GM12865 (cell line): ENCODE results near the gene FUT9.

Experiments
- DNase-seq: peaks from one replicate; pipeline ENCODE4 v3.0.0; 2010; ENCODE audit warnings: low read depth
- H3K4me3 ChIP-seq: 2 replicates; pipeline ENCODE4 v1.5.1; 2011; ENCODE audit warnings: mild to moderate bottlenecking, low read depth, low read length, control low read depth
- TF ChIP-seq, protein P1 (sequence below): IDR thresholded peaks from 2 replicates; pipeline ENCODE4 v1.5.1; 2011; ENCODE audit warnings: low read length, control low read depth, low read depth, inconsistent platforms; ENCODE audit not compliant: insufficient read depth; ENCODE audit errors: missing control alignments

FUT9 gene

DNA sequence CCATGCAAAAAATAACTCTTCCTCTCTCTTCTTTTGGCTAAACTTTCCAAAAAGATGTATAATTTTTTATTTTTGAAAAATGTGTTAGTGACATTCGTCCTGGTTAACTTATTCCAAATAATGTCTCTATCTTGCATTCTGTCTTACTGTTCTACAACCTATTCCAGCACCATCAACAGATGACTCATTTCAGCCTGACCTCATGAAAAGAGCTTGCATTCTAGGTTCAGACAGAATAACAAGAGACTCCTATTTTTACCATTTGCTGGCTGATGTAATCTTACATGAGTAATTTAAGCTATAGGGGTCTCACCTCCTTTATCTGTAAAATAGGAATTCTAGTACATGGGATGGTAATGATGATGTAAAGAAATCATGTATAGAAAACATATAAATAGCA lies 109.0 kb downstream of the FUT9 start:
- DNase-seq, result no peak
- H3K4me3 ChIP-seq, result no peak overlapping the region
- TF ChIP-seq, protein P1, sequence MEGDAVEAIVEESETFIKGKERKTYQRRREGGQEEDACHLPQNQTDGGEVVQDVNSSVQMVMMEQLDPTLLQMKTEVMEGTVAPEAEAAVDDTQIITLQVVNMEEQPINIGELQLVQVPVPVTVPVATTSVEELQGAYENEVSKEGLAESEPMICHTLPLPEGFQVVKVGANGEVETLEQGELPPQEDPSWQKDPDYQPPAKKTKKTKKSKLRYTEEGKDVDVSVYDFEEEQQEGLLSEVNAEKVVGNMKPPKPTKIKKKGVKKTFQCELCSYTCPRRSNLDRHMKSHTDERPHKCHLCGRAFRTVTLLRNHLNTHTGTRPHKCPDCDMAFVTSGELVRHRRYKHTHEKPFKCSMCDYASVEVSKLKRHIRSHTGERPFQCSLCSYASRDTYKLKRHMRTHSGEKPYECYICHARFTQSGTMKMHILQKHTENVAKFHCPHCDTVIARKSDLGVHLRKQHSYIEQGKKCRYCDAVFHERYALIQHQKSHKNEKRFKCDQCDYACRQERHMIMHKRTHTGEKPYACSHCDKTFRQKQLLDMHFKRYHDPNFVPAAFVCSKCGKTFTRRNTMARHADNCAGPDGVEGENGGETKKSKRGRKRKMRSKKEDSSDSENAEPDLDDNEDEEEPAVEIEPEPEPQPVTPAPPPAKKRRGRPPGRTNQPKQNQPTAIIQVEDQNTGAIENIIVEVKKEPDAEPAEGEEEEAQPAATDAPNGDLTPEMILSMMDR, result no peak

- TF ChIP-seq, protein P1, result no peak
- no peak for DNase-seq
- no peak overlapping the region for H3K4me3 ChIP-seq
Measured at GRCh38 chr6:96138406-96138805, 122.6 kb downstream of the FUT9 start.

- TF ChIP-seq, protein P1, result no peak
- DNase-seq, result no peak
- no peak overlapping the region for H3K4me3 ChIP-seq
Measured at GRCh38 chr6:96142142-96142541, 126.4 kb downstream of the FUT9 start.

GRCh38 chr6:96150431-96150830 lies 134.7 kb downstream of the FUT9 start:
- TF ChIP-seq, protein P1, result no peak
- DNase-seq, result no peak

GRCh38 chr6:96151707-96152106 lies 135.9 kb downstream of the FUT9 start:
- TF ChIP-seq, protein P1, result no peak
- DNase-seq, result no peak
- no peak overlapping the region for H3K4me3 ChIP-seq

More at GRCh38 chr6:96150431-96150830, 134.7 kb downstream of the FUT9 start:
- H3K4me3 ChIP-seq, result no peak overlapping the region

DNA sequence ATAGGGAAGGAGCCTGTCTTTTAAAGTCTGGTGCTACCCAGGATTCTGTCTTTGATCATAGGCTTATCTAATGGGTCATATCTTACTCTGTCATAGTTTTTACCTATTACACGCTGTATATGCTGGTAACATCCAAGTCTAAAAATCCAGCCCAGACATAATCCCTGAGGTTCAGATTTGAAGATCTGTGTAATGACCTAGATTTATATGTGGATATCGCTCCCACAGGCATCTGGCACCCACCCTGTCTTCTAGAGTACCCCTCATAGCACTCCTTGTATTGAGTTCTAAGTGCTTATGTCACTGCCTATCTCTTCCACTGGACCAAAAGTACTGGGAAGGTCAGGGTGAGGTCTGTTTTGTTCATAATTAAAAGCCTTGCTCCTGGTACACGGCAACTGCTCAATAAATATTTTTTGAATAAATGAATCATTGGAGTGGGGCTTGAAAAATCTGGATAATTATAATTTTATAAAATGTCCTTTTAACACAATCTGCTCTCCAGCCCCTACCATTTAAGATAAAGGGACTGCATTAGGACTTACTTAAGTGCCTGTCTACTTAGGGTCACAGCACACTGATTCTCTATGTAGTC lies 136.4 kb downstream of the FUT9 start:
- DNase-seq, result no peak
- TF ChIP-seq, protein P1, result no peak
- no peak overlapping the region for H3K4me3 ChIP-seq

DNA sequence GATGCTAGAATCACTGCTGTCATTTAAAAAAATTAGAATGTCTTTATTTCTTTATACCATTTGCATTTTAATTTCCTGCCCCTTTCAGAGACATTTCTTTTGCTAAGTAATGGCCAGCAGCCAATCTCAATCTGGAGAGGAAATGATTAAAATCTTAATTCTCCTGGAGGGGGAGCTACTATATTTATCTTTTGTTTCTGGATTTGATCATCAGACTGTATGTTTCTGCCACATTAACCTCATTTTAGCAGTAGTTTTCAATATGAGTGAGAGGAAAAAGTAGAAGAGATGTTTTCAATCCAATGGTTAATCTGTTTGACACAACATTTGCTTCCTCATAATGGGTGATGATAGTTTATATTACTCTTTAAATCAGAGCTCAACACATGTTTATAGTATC lies 138.0 kb downstream of the FUT9 start:
- TF ChIP-seq, protein P1, result no peak
- H3K4me3 ChIP-seq, result no peak overlapping the region
- no peak for DNase-seq
